Left lung (tissue), 10 donors: ENCODE results near the gene SUPV3L1. TPM values are rescaled to one million over a fixed set of nuclear protein-coding genes. Genes with fewer than 3 reads are reported as not detected.

Experiments used
- ATAC-seq: fragments of 200-7000 bp; cut with Tn5 transposase; one replicate; pipeline ENCODE4 v1.9.1; 2020; ENCODE audit warnings: moderate library complexity
- DNase-seq, 4 donors: peaks; one replicate each; pipeline ENCODE4 v3.0.0-alpha.2; 2013 to 2020
- H3K27ac ChIP-seq, 2 donors: fragments of 200-600 bp; sonication (generic) in 1 of 2; one replicate each; pipeline versions ENCODE4 v1.5.0 to v1.8.0; 2020 to 2021
- H3K27me3 ChIP-seq, 2 donors: fragments of 200-600 bp; sonication (generic) in 1 of 2; one replicate each; pipeline versions ENCODE4 v1.5.0 to v1.8.0; 2020 to 2021
- H3K36me3 ChIP-seq, 2 donors: fragments of 200-600 bp; sonication (generic) in 1 of 2; one replicate each; pipeline versions ENCODE4 v1.5.0 to v1.8.0; 2020 to 2021
- H3K4me1 ChIP-seq, 2 donors: fragments of 200-600 bp; one replicate each; pipeline ENCODE4 v1.8.0; 2021
- H3K4me3 ChIP-seq, 2 donors: fragments of 200-600 bp; sonication (generic) in 1 of 2; one replicate each; pipeline versions ENCODE4 v1.5.0 to v1.8.0; 2020 to 2021; ENCODE audit warnings: mild to moderate bottlenecking in 1 of 2
- H3K9me3 ChIP-seq, 2 donors: fragments of 200-600 bp; sonication (generic) in 1 of 2; one replicate each; pipeline versions ENCODE4 v1.5.0 to v1.8.0; 2020 to 2021
- intact Hi-C, 2 donors: fragments of 100-400 bp; cut with DNase I; formaldehyde crosslinking; loops; one replicate each; pipeline versions ENCODE4 v1.11.2 to v1.14.2; 2022
- polyA plus RNA-seq, 6 donors: library from polyadenylated mRNA; unstranded; fragments of 120-200 nt; gene quantifications; one replicate each; pipeline ENCODE4 v1.2.1, GENCODE V29; 2013; ENCODE audit not compliant: insufficient read length in 6 of 6
- total RNA-seq, 2 donors: library from RNA; stranded (reverse); fragmentation: NEBNext Ultra II Directional; extraction: Animal tissue kit (Norgen Biotek cat#: 25700); gene quantifications; one replicate each; pipeline ENCODE4 v1.2.1, GENCODE V29; 2021
- TF ChIP-seq, protein P1 (sequence below), 2 donors: fragments of 200-600 bp; sonication (generic) in 1 of 2; IDR thresholded peaks; one replicate each; pipeline versions ENCODE4 v1.5.0 to v1.8.0; 2021; ENCODE audit warnings: antibody characterized with exemption in 2 of 2
- donor health status: DM: no; HTN: yes; CAD: no.
- donor health status: DM: no; HTN: no; CAD: no.

The SUPV3L1 gene
- total and polyA plus RNA-seq, 8 donors: 15.8 to 47.6 (median 39.6) TPM

DNA sequence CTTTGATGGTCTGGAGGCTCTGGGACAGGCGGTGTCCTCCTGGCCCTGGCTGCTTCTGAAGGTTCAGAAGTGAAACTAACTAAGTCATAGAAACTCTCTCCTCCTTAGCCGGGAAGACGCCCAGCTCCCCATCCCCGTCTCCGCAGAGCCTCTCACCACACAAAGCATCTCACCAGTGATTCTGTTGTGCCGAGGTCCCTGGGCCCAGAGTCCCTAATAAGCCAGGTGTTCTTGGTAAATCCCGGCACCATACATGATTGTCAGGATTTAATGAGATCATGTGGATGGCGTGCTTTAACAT is 49.5 kb downstream of the SUPV3L1 start:
- Histone ChIP-seq H3K4me3 (peak overlapping the region in 1 of 2 donors; percentile 29), H3K27me3 (no peaks in the 10 kb centered on the region), H3K27ac (peak overlapping the region in 1 of 2 donors; percentile 7), H3K36me3 (no peaks in the 10 kb centered on the region), H3K4me1 (peaks cover 0 to 14% of the 10 kb centered on the region in 2 donors), H3K9me3 (no peaks in the 10 kb centered on the region)
- intact Hi-C loops: no loop called here
- no peak for DNase-seq
- ATAC-seq: no peak
- TF ChIP-seq, protein P1, sequence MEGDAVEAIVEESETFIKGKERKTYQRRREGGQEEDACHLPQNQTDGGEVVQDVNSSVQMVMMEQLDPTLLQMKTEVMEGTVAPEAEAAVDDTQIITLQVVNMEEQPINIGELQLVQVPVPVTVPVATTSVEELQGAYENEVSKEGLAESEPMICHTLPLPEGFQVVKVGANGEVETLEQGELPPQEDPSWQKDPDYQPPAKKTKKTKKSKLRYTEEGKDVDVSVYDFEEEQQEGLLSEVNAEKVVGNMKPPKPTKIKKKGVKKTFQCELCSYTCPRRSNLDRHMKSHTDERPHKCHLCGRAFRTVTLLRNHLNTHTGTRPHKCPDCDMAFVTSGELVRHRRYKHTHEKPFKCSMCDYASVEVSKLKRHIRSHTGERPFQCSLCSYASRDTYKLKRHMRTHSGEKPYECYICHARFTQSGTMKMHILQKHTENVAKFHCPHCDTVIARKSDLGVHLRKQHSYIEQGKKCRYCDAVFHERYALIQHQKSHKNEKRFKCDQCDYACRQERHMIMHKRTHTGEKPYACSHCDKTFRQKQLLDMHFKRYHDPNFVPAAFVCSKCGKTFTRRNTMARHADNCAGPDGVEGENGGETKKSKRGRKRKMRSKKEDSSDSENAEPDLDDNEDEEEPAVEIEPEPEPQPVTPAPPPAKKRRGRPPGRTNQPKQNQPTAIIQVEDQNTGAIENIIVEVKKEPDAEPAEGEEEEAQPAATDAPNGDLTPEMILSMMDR (IDR thresholded peaks at IDR 0.05): no peak

DNA sequence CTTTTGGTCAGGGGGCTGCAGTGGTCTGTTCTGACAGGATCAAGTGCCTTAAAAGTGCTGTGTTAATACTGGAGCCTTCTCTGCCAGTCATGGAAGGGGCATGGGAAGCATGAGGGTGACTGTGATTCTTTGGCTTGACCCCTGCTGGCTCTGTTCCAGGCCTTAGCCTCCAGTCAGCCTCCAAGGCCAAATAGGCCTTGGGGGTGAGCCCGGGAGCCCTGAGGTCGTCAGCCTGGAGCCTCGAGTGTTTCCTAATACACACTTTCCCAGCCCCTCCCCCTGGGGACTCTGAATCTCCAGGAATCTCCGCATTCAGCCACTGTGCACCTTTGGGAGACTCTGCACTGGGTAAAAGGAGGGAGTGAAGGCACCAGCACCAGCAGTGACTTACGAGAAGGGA is 50.1 kb downstream of the SUPV3L1 start:
- Histone ChIP-seq H3K9me3 (no peaks in the 10 kb centered on the region), H3K4me1 (peaks cover 0 to 13% of the 10 kb centered on the region in 2 donors), H3K27ac (no peak overlapping the region), H3K36me3 (no peaks in the 10 kb centered on the region), H3K27me3 (no peaks in the 10 kb centered on the region), H3K4me3 (no peak overlapping the region)
- no peak for ATAC-seq
- no peak for DNase-seq
- intact Hi-C loops: loop anchor here (10.0 kb wide), 2 partner anchors 165 to 275 kb away; no protein-coding TSS in a partner anchor
- TF ChIP-seq, protein P1 (IDR thresholded peaks at IDR 0.05): no peak

DNA sequence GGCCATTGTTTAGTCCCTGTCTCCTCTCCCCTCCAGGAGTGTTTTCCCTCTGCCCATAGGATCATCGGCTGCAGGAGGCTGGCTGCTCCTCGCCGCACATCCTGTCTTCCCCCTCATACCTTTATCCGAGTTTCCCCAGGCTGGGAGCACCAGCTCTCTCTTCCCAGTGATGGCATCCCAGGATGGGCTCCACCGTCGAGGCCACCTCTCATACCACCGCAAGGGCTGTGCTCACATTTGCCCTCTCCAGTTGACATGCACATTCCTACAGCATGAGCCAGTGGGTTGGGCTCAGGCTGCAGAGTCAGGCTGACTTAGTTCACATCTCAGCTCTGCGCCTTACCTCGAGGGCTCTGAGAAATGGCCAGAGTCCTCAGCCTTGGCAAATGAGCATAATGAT is 52.2 kb downstream of the SUPV3L1 start:
- H3K4me1 ChIP-seq: peaks cover 0 to 7% of the 10 kb centered on the region in 2 donors
- H3K27ac ChIP-seq: no peak overlapping the region
- ATAC-seq (peak; percentile 70), DNase-seq (no peak)
- H3K4me3 ChIP-seq: no peak overlapping the region
- TF ChIP-seq, protein P1 (IDR thresholded peaks at IDR 0.05): no peak
- no peaks in the 10 kb centered on the region for H3K36me3 ChIP-seq
- no peaks in the 10 kb centered on the region for H3K9me3 ChIP-seq
- intact Hi-C loops: loop anchor here (10.0 kb wide), 2 partner anchors 163 to 273 kb away; no protein-coding TSS in a partner anchor
- no peaks in the 10 kb centered on the region for H3K27me3 ChIP-seq

DNA sequence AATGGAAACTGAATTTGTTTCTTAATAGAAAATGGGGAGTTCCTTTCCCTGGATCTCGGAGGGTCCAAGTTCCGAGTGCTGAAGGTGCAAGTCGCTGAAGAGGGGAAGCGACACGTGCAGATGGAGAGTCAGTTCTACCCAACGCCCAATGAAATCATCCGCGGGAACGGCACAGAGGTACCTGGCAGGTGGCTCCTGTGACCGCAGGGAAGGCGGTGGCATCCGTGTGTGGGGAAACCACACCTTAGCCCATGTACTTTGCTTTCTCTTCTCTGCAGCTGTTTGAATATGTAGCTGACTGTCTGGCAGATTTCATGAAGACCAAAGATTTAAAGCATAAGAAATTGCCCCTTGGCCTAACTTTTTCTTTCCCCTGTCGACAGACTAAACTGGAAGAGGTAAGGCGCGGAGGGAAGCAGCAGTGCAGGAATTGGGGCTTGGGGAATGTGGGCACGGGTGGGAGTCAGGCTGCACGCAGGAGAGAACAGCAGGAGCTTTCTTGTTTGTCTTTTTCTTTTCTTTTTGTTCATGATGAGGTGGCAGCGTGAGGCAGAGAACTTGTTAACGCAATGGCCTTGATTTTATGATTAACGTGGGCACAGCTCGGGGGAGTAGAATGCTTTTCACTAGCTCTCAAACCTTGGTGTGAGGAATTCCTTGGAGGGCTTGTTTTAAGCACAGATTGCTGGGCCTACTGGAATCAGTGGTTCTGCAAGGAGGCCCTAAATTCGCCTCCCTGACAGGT is 52.9 kb downstream of the SUPV3L1 start:
- Histone ChIP-seq H3K27ac (no peak overlapping the region), H3K4me1 (peaks cover 0 to 12% of the 10 kb centered on the region in 2 donors), H3K4me3 (no peak overlapping the region), H3K9me3 (no peaks in the 10 kb centered on the region), H3K36me3 (no peaks in the 10 kb centered on the region), H3K27me3 (no peaks in the 10 kb centered on the region)
- TF ChIP-seq, protein P1 (IDR thresholded peaks at IDR 0.05): no peak
- DNase-seq (no peak), ATAC-seq (no peak)
- intact Hi-C loops: loop anchor here (10.0 kb wide), 2 partner anchors 162 to 272 kb away; no protein-coding TSS in a partner anchor

DNA sequence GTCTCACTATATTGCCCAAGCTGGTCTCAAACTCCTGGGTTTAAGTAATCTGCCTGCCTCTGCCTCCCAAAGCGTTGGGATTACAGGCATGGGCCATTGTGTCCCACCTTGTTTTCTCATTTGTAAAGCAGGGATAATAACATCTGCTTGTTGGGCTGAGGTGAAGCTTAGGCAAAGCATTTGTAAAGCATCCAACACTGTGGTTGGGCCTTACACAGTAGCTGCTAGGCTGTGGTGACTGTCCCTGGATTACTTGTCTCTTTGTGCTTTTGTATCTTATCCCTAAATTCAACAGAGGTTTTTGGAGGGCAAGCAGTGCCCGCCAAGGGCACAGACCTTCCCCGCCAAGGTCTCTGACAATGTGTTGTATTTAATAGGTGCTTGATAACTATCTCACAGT is 54.4 kb downstream of the SUPV3L1 start:
- intact Hi-C loops: loop anchor here (10.0 kb wide), 2 partner anchors 160 to 270 kb away; no protein-coding TSS in a partner anchor
- no peak overlapping the region for H3K4me3 ChIP-seq

More for the DNA sequence above, 54.4 kb downstream of the SUPV3L1 start:
- H3K4me1 ChIP-seq: peaks cover 0 to 11% of the 10 kb centered on the region in 2 donors
- H3K9me3 ChIP-seq: no peaks in the 10 kb centered on the region
- TF ChIP-seq, protein P1 (IDR thresholded peaks at IDR 0.05): no peak
- no peak for DNase-seq
- H3K36me3 ChIP-seq: no peaks in the 10 kb centered on the region
- H3K27ac ChIP-seq: no peak overlapping the region
- ATAC-seq: no peak
- H3K27me3 ChIP-seq: no peaks in the 10 kb centered on the region
